Chondrocyte (in vitro differentiated cells): Measurements from ENCODE around the gene LGALS7B. TPM values are rescaled to one million over a fixed set of nuclear protein-coding genes. Genes with fewer than 3 reads are reported as not detected.
"Not testable (repeated sequence)": the region's sequence is repeated elsewhere in the genome, so short reads cannot be mapped to it uniquely, and the experiment has no call there.

ENCODE experiments used
- DNase-seq: peaks from one replicate; pipeline ENCODE4 v3.0.0; 2021; ENCODE audit warnings: mixed read lengths, low spot score
- H3K27ac Mint-ChIP-seq: one replicate; pipeline ENCODE4 v1.8.0; 2021; ENCODE audit warnings: mild to moderate bottlenecking, moderate library complexity, mixed read lengths; ENCODE audit not compliant: unreplicated experiment
- H3K27me3 Mint-ChIP-seq: 2 replicates; pipeline ENCODE4 v1.8.0; 2021; ENCODE audit warnings: low read depth, mixed read lengths
- H3K36me3 Mint-ChIP-seq: 2 replicates; pipeline ENCODE4 v1.8.0; 2021; ENCODE audit warnings: low read depth, mixed read lengths
- H3K4me1 Mint-ChIP-seq: 2 replicates; pipeline ENCODE4 v1.8.0; 2021; ENCODE audit warnings: low read depth, mild to moderate bottlenecking, mixed read lengths
- H3K4me3 Mint-ChIP-seq: one replicate; pipeline ENCODE4 v1.8.0; 2021; ENCODE audit warnings: mild to moderate bottlenecking, moderate library complexity, mixed read lengths; ENCODE audit not compliant: unreplicated experiment
- H3K9me3 Mint-ChIP-seq: 2 replicates; pipeline ENCODE4 v1.8.0; 2021; ENCODE audit warnings: low read depth, mixed read lengths
- CTCF ChIP-seq: fragments of 200-600 bp; sonication (generic); IDR thresholded peaks from 2 replicates; pipeline ENCODE4 v1.5.0; 2021; ENCODE audit warnings: antibody characterized with exemption, mild to moderate bottlenecking, moderate library complexity
- total RNA-seq: library from RNA; stranded (reverse); gene quantifications from 3 replicates; pipeline ENCODE4 v1.2.1, GENCODE V29; 2021

LGALS7B gene
- total RNA-seq, 1 donor from 2014 or later, result not detected

GRCh38 chr19:38817081-38817480 lies 28.1 kb downstream of the LGALS7B start:
- Mint-ChIP-seq H3K4me3 (no peak overlapping the region), H3K27ac (no peak overlapping the region), H3K36me3 (peaks cover 20% of the 10 kb centered on the region), H3K9me3 (no peaks in the 10 kb centered on the region), H3K27me3 (no peaks in the 10 kb centered on the region), H3K4me1 (no peaks in the 10 kb centered on the region)
- DNase-seq, result no peak
- TF ChIP-seq CTCF, result no peak

DNA sequence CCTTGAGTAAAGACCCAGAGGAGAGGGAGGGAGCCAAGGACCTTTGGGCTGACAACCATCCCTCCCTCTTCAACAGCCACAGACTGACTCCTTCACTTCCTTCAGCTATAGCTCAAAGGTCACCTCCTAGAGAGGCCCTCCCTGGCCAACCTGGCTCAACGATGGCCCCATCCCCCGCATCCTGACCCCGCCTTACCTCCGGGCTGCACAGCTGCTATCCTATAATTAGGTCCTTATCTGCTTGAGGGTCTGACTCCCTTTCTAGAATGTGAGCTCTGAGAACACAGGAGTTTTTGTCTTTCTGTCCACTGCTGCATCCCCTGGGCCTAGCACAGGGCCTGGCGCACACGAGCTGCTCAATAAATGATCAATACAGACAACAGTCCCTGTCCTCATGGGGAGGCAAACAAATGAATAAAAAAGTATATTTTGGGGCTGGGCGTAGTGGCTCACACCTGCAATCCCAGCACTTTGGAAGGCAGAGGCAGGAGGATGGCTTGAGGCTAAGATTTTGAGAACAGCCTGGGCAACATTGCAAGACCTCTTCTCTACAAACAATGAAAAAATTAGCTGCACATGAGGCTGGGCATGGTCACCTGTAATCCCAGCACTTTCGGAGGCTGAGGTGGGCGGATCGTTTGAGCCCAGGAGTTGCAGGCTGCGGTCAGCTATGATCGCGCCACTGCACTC lies 30.4 kb downstream of the LGALS7B start:
- Mint-ChIP-seq H3K36me3 (peaks cover 29% of the 10 kb centered on the region), H3K27me3 (no peaks in the 10 kb centered on the region), H3K27ac (no peak overlapping the region), H3K4me3 (no peak overlapping the region), H3K4me1 (no peaks in the 10 kb centered on the region), H3K9me3 (no peaks in the 10 kb centered on the region)
- TF ChIP-seq CTCF, result no peak
- DNase-seq, result peak; percentile 40

DNA sequence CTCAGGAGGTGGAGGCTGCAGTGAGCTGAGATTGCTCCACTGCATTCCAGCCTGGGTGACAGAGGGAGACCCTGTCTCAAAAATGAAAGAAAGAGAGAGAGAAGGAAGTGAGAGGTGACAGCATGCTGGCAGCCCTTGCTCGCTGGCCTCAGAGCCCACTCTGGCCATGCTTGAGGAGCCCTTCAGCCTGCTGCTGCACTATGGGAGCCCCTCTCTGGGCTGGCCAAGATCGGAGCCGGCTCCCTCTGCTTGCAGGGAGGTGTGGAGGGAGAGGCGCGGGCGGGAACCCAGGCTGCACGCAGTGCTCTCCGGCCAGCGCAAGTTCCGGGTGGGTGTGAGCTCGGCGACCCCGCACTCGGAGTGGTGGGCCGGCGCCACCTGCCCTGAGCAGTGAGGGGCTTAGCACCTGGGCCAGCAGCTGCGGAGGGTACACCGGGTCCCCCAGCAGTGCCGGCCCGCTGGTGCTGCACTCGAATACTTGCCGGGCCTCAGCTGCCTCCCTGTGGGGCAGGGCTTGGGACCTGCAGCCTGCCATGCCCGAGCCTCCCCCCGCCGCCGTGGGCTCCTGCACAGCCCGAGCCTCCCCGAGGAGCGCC lies 32.3 kb downstream of the LGALS7B start:
- not testable (repeated sequence) for H3K4me3 Mint-ChIP-seq, H3K27me3 Mint-ChIP-seq, H3K9me3 Mint-ChIP-seq, H3K4me1 Mint-ChIP-seq, DNase-seq, H3K27ac Mint-ChIP-seq
- H3K36me3 Mint-ChIP-seq, result peaks cover 21% of the 10 kb centered on the region

- H3K27ac Mint-ChIP-seq, H3K4me3 Mint-ChIP-seq, H3K27me3 Mint-ChIP-seq, DNase-seq, H3K9me3 Mint-ChIP-seq: not testable (repeated sequence)
- Mint-ChIP-seq H3K4me1 (peaks cover 11% of the 10 kb centered on the region), H3K36me3 (peaks cover 23% of the 10 kb centered on the region)
Measured at GRCh38 chr19:38825936-38826335, 36.9 kb downstream of the LGALS7B start.

- H3K27me3 Mint-ChIP-seq, result no peaks in the 10 kb centered on the region
- TF ChIP-seq CTCF, result no peak
- H3K4me1 Mint-ChIP-seq, result peaks cover 17% of the 10 kb centered on the region
- no peak overlapping the region for H3K27ac Mint-ChIP-seq
- DNase-seq, result no peak
- H3K9me3 Mint-ChIP-seq, result no peaks in the 10 kb centered on the region
- H3K4me3 Mint-ChIP-seq, result no peak overlapping the region
- H3K36me3 Mint-ChIP-seq, result peaks cover 26% of the 10 kb centered on the region
Measured at GRCh38 chr19:38826856-38827551, 38.0 kb downstream of the LGALS7B start.

DNA sequence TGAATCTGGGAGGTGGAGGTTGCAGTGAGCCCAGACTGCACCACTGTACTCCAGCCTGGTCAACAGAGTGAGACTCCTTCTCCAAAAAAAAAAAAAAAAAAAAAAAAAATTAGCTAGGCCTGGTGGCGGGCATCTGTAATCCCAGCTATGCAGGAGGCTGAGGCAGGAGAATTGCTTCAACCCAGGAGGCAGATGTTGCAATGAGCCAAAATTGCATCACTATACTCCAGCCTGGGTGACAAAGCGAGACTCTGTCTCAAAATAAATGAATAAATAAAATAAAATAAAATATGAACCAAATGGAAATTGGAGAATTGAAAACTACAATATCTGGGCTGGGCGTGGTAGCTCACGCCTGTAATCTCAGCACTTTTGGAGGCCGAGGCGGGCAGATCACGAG lies 40.2 kb downstream of the LGALS7B start:
- not testable (repeated sequence) for H3K27ac Mint-ChIP-seq, H3K27me3 Mint-ChIP-seq, H3K4me3 Mint-ChIP-seq, DNase-seq, H3K9me3 Mint-ChIP-seq
- Mint-ChIP-seq H3K36me3 (peaks cover 17% of the 10 kb centered on the region), H3K4me1 (peaks cover 25% of the 10 kb centered on the region)
